T-cell (primary cell): ENCODE results near the gene KRTAP21-1. TPM values are rescaled to one million over a fixed set of nuclear protein-coding genes. Genes with fewer than 3 reads are reported as not detected.

ENCODE experiments used
- ATAC-seq, 4 experiments: fragments of 200-7000 bp in 3 of 4; fragments of 150-1000 bp in 1 of 4; cut with Tn5 transposase; replicated peaks in 1 of 4; 1 replicate in 3 of 4; 2 replicates in 1 of 4; pipeline ENCODE4 v1.10.0; 2021; ENCODE audit warnings: moderate library complexity in 3 of 4, mild to moderate bottlenecking in 2 of 4, moderate number of reproducible peaks in 1 of 4
- CTCF ChIA-PET, 2 donors: fragments of 300-600 bp; sonication (Branson Sonifier 250); formaldehyde crosslinking; loops; one replicate each; lab custom pipeline; 2022; ENCODE audit warnings: antibody characterized with exemption in 2 of 2; lab: Charles Lee
- POLR2A ChIA-PET, 2 donors: fragments of 300-600 bp; sonication (Branson Sonifier 250); formaldehyde crosslinking; loops; one replicate each; lab custom pipeline; 2022; ENCODE audit warnings: antibody characterized with exemption in 2 of 2; lab: Charles Lee
- DNase-seq, 35 experiments: peaks; one replicate each; pipeline versions ENCODE4 v3.0.0 to v3.0.0-alpha.2; 2013 to 2023
- H3K27ac ChIP-seq: one replicate; pipeline ENCODE4 v1.5.1; 2013; ENCODE audit warnings: low read length
- H3K27me3 ChIP-seq, 2 experiments: replicated peaks in 1 of 2; 1 replicate in 1 of 2; 2 replicates in 1 of 2; pipeline versions ENCODE4 v1.6.1 to v1.7.0; 2013; ENCODE audit warnings: low read length in 1 of 2, mixed read lengths in 1 of 2; ENCODE audit not compliant: control insufficient read depth in 2 of 2, insufficient read depth in 2 of 2; ENCODE audit errors: extremely low read depth in 1 of 2
- H3K36me3 ChIP-seq, 2 donors: 1 replicate in 1 of 2; 2 replicates in 1 of 2; pipeline versions ENCODE4 v1.6.1 to v1.7.0; 2013; ENCODE audit warnings: low read length in 1 of 2; ENCODE audit not compliant: control insufficient read depth in 2 of 2, insufficient read depth in 1 of 2; ENCODE audit errors: extremely low read depth in 1 of 2
- H3K4me1 ChIP-seq, 2 experiments: 1 replicate in 1 of 2; 2 replicates in 1 of 2; pipeline versions ENCODE4 v1.6.1 to v1.7.0; 2013; ENCODE audit warnings: low read length in 2 of 2, mixed read lengths in 1 of 2; ENCODE audit not compliant: insufficient read depth in 2 of 2, control insufficient read depth in 1 of 2; ENCODE audit errors: extremely low read depth in 1 of 2
- H3K4me3 ChIP-seq, 2 donors: 1 replicate in 1 of 2; 2 replicates in 1 of 2; pipeline versions ENCODE4 v1.5.1 to v1.7.0; 2013; ENCODE audit warnings: mild to moderate bottlenecking in 2 of 2, low read length in 1 of 2, moderate library complexity in 1 of 2; ENCODE audit not compliant: control insufficient read depth in 1 of 2; ENCODE audit errors: extremely low read depth in 1 of 2
- H3K9me3 ChIP-seq: 2 replicates; pipeline ENCODE4 v1.7.0; 2013
- H3K27ac Mint-ChIP-seq, 2 donors: one replicate each; pipeline ENCODE4 v1.8.0; 2020 to 2021; ENCODE audit warnings: mild to moderate bottlenecking in 2 of 2, mixed read lengths in 2 of 2
- H3K27me3 Mint-ChIP-seq, 2 donors: one replicate each; pipeline ENCODE4 v1.8.0; 2021 to 2022; ENCODE audit warnings: mixed read lengths in 2 of 2
- H3K36me3 Mint-ChIP-seq: one replicate; pipeline ENCODE4 v1.8.0; 2021; ENCODE audit warnings: mixed read lengths
- H3K4me1 Mint-ChIP-seq, 3 donors: one replicate each; pipeline ENCODE4 v1.8.0; 2020 to 2022; ENCODE audit warnings: mixed read lengths in 3 of 3, mild to moderate bottlenecking in 1 of 3
- H3K4me3 Mint-ChIP-seq, 3 donors: one replicate each; pipeline ENCODE4 v1.8.0; 2020 to 2022; ENCODE audit warnings: mild to moderate bottlenecking in 3 of 3, mixed read lengths in 3 of 3, moderate library complexity in 3 of 3
- H3K9me3 Mint-ChIP-seq, 3 donors: one replicate each; pipeline ENCODE4 v1.8.0; 2020 to 2022; ENCODE audit warnings: mixed read lengths in 3 of 3
- total RNA-seq, 35 experiments: library from RNA in 6 of 35; stranded (reverse) in 6 of 35; fragments of 120-200 nt in 1 of 35; gene quantifications; one replicate each; pipeline versions ENCODE4 v1.2.1 to v1.2.4 and lab custom pipeline; 2013 to 2026

KRTAP21-1 gene
- total RNA-seq, 5 donors from 2014 or later (not counting 1 experiment from before 2014, with no cell fraction given): not detected

- H3K9me3 Mint-ChIP-seq: peaks cover 0 to 5% (median 5%) of the 10 kb centered on the region in 3 donors
- DNase-seq (no peak), ATAC-seq (no peak)
- Histone ChIP-seq H3K27me3 (no peaks in the 10 kb centered on the region), H3K9me3 (no peaks in the 10 kb centered on the region), H3K4me3 (no peak overlapping the region), H3K4me1 (no peaks in the 10 kb centered on the region), H3K36me3 (no peaks in the 10 kb centered on the region), H3K27ac (no peak overlapping the region)
- no peaks in the 10 kb centered on the region for H3K36me3 Mint-ChIP-seq
- H3K4me3 Mint-ChIP-seq: no peak overlapping the region
- ChIA-PET POLR2A (no interaction called here), CTCF (no interaction called here)
- no peaks in the 10 kb centered on the region for H3K4me1 Mint-ChIP-seq
- H3K27ac Mint-ChIP-seq: no peak overlapping the region
- H3K27me3 Mint-ChIP-seq: peaks cover 1 to 4% of the 10 kb centered on the region in 2 donors
These were observed 47.8 kb downstream of the KRTAP21-1 start for GRCh38 chr21:30707409-30707808.

Other genes starting within 250 kb of the KRTAP21-1 start
- not detected for gene KRTAP19-6, start 213.6 kb downstream of the KRTAP21-1 start, total RNA-seq
- not detected for gene KRTAP19-7, start 194.1 kb downstream of the KRTAP21-1 start, total RNA-seq
- gene KRTAP22-2, start 165.0 kb downstream of the KRTAP21-1 start, total RNA-seq: not detected
- gene KRTAP6-3, start 163.0 kb downstream of the KRTAP21-1 start, total RNA-seq: not detected
- not detected for gene KRTAP6-2, start 156.5 kb downstream of the KRTAP21-1 start, total RNA-seq
- gene KRTAP22-1, start 154.3 kb downstream of the KRTAP21-1 start, total RNA-seq: not detected
- gene KRTAP6-1, start 141.5 kb downstream of the KRTAP21-1 start, total RNA-seq: not detected
- gene KRTAP20-1, start 139.0 kb downstream of the KRTAP21-1 start, total RNA-seq: not detected
- gene KRTAP20-4, start 134.8 kb downstream of the KRTAP21-1 start, total RNA-seq: not detected
- not detected for gene KRTAP20-2, start 120.2 kb downstream of the KRTAP21-1 start, total RNA-seq
- not detected for gene KRTAP20-3, start 112.6 kb downstream of the KRTAP21-1 start, total RNA-seq
- not detected for gene KRTAP21-3, start 36.7 kb downstream of the KRTAP21-1 start, total RNA-seq
- gene KRTAP21-2, start 8.2 kb downstream of the KRTAP21-1 start, total RNA-seq: not detected
- not detected for gene KRTAP8-1, start 57.8 kb upstream of the KRTAP21-1 start, total RNA-seq
- gene KRTAP7-1, start 74.3 kb upstream of the KRTAP21-1 start, total RNA-seq: not detected
- not detected for gene KRTAP11-1, start 126.2 kb upstream of the KRTAP21-1 start, total RNA-seq